ENCODE measurements around the gene JAZF1. TPM values are rescaled to one million over a fixed set of nuclear protein-coding genes. Genes with fewer than 3 reads are reported as not detected.

The JAZF1 gene
- total RNA-seq, 1 experiment from 2014 or later = 9.1 TPM

- Histone ChIP-seq H4K91ac (ENCODE audit: insufficient read length, low read depth, low read length) (no peak overlapping the region), H3K27ac (ENCODE audit: insufficient read length, low read depth, low read length) (no peak overlapping the region), H4K5ac (ENCODE audit: insufficient read length, low read depth, low read length) (no peak overlapping the region), H2AK5ac (ENCODE audit: insufficient read length, low read length) (no peak overlapping the region), H2BK15ac (ENCODE audit: low read depth, low read length) (no peak overlapping the region), H4K8ac (replicated peaks; ENCODE audit: insufficient read length, low read depth, low read length) (no peak overlapping the region), H2BK20ac (ENCODE audit: low read depth, low read length, poor library complexity, severe bottlenecking) (no peak overlapping the region), H3K4ac (ENCODE audit: low read depth, low read length) (no peak overlapping the region), H2BK12ac (ENCODE audit: insufficient read length, low read depth, low read length) (no peak overlapping the region), H3K27me3 (ENCODE audit: insufficient read depth, low read length) (no peaks in the 10 kb centered on the region), H3K9me3 (ENCODE audit: control insufficient read depth, low read depth, low read length) (peaks cover 10% of the 10 kb centered on the region), H3K79me1 (ENCODE audit: insufficient read depth, low read depth, low read length, poor library complexity, severe bottlenecking) (no peaks in the 10 kb centered on the region), H3T11ph (ENCODE audit: low read length) (no peak overlapping the region), H3K79me2 (ENCODE audit: insufficient read depth, low read length) (no peaks in the 10 kb centered on the region), H3K4me2 (ENCODE audit: insufficient read depth, insufficient read length, low read length) (no peak overlapping the region), H3K9ac (ENCODE audit: extremely low read depth, insufficient read length, low read length) (no peak overlapping the region), H4K20me1 (ENCODE audit: control insufficient read depth, insufficient read depth, insufficient read length) (no peaks in the 10 kb centered on the region), H2BK120ac (ENCODE audit: low read depth, low read length, poor library complexity, severe bottlenecking) (no peak overlapping the region), H3K4me1 (ENCODE audit: insufficient read depth, low read length) (no peaks in the 10 kb centered on the region), H3K18ac (ENCODE audit: insufficient read length, low read depth, low read length) (no peak overlapping the region), H3K23ac (ENCODE audit: insufficient read length, low read depth, low read length) (no peak overlapping the region), H2AFZ (ENCODE audit: low read length) (no peak overlapping the region), H3K23me2 (ENCODE audit: insufficient read length, low read depth, low read length, poor library complexity, severe bottlenecking) (no peaks in the 10 kb centered on the region), H2BK5ac (ENCODE audit: insufficient read length, low read length) (no peak overlapping the region), H3K14ac (ENCODE audit: insufficient read depth, low read length) (no peak overlapping the region), H3K56ac (ENCODE audit: insufficient read length, low read depth, low read length) (no peak overlapping the region)
- Mint-ChIP-seq H3K36me3 (ENCODE audit: insufficient read depth in 1 of 3, low read depth in 3 of 3) (peaks cover 9 to 14% (median 11%) of the 10 kb centered on the region in 3 experiments), H3K27ac (peak overlapping the region in 2 of 3 experiments; percentile 81 to 93; a peak in 3 of 7 replicates), H3K27me3 (ENCODE audit: low read depth) (0 out of 2 replicates have a peak, but pooled peaks cover 3% of the 10 kb centered on the region), H3K4me3 (no peak overlapping the region), H3K4me1 (peaks cover 11 to 13% of the 10 kb centered on the region in 2 experiments), H3K9me3 (peaks cover 7 to 10% of the 10 kb centered on the region in 2 experiments)
- TF ChIP-seq, protein P1, sequence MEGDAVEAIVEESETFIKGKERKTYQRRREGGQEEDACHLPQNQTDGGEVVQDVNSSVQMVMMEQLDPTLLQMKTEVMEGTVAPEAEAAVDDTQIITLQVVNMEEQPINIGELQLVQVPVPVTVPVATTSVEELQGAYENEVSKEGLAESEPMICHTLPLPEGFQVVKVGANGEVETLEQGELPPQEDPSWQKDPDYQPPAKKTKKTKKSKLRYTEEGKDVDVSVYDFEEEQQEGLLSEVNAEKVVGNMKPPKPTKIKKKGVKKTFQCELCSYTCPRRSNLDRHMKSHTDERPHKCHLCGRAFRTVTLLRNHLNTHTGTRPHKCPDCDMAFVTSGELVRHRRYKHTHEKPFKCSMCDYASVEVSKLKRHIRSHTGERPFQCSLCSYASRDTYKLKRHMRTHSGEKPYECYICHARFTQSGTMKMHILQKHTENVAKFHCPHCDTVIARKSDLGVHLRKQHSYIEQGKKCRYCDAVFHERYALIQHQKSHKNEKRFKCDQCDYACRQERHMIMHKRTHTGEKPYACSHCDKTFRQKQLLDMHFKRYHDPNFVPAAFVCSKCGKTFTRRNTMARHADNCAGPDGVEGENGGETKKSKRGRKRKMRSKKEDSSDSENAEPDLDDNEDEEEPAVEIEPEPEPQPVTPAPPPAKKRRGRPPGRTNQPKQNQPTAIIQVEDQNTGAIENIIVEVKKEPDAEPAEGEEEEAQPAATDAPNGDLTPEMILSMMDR (conservative IDR thresholded peaks at IDR 0.05) = no peak
- DNase-seq = no peak
- no CpG with 5 or more reads among the region's 7 CpGs for WGBS (ENCODE audit: extremely low coverage, insufficient read length, low lambda C conversion rate)
Measured at GRCh38 chr7:28018020-28018419, 162.6 kb downstream of the JAZF1 start.
